Pulmonary artery endothelial cell (primary cell): ENCODE results near the gene ATXN10. TPM values are rescaled to one million over a fixed set of nuclear protein-coding genes. Genes with fewer than 3 reads are reported as not detected.
"Not testable (repeated sequence)": the region's sequence is repeated elsewhere in the genome, so short reads cannot be mapped to it uniquely, and the experiment has no call there.

ENCODE experiments used
- DNase-seq: peaks from one replicate; pipeline ENCODE4 v3.0.0-alpha.2; 2011; ENCODE audit warnings: low read depth, low spot score
- total RNA-seq: library from RNA; depleted of rRNA; stranded (reverse); fragments of >200 nt; gene quantifications from 2 replicates; pipeline ENCODE4 v1.2.3, GENCODE V29; 2014

ATXN10 gene
- total RNA-seq, 1 donor from 2014 or later = 76.2 TPM

DNA sequence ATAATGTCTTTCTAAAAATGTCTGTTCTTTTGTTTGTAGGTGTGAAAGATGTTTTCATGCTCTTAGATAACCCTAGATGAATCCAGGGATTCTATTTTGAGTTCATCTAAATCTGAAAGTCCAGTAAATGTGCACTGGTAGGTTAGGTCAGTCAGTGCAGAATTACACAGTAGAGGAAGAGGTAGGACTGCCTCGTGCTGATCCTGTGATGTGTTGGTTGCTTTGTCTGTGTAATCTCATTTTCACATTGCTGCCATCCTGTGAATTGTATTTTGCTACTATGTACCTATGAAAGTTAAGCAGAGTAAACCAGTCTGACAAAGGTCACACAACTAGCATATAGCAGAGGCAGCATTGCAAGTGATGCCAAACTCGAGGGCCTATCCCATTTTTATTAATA, 36.5 kb downstream of the ATXN10 start:
- no peak for DNase-seq

DNA sequence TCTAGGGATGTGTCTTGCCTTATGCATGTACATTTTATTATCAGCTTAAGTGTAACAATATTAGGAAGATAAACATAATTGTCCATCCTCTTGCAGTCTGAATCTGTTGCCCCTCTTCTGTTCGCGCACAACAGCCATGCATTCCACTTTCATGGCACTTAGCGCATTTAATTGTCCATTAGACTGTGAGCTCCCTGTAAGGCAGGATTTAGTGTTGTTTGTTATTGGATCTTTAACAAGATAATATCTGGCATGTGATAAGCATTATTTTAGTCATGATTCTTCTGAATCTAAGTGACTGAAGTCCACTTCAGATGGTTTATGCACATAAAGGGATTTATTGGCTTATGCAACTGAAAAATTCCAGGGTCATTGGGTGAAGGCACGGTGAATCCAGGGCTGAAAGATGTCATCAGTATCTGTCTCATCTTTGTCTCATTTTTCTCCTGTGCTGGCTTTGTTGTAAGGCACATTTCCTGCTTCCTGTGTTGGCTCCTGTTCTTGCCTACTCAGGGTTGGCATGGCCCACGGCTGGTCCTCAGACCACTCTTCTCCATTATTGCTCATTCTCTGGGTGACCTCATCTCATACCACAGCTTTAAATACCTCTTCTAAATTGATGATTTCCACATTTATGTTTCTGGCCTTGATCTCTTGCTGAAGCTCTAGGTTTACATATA, 37.6 kb downstream of the ATXN10 start:
- DNase-seq = no peak

DNA sequence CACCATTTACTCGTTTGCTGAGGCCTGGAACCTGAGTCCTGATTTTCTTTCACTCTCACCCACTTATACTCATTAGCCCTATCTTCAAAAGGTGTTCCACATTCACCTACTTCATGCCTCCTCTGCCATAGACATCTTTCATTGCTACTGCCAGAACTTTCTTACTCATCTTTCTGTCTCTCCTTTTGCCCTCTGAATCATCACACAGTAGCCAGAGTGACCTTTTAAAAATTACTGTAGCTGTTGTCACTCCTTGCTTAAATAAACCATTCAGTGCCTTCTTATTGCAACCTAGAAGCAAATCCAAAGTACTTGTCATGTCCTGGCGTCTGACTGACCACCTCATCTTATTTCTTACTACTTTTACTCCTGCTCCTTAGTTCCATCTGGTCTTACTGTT, 38.2 kb downstream of the ATXN10 start:
- DNase-seq = no peak

DNA sequence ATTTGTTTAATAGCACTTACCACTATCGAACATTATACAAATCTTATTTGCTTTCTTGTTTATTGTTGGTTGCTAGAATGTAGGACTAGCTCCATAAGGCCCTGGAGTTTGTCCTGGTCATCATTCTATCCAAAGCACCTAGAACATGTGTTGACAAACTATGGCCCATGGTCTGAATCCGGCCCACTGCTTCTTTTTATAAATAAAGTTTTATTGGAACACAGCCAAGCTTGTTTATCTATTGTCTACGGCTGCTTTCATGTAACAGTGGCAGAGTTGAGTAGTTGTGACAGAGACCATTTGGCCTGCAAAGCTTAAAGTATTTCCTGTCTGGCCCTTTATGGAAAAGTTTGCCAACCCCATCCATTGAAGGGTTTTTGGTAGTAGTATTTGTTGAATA, 38.8 kb downstream of the ATXN10 start:
- no peak for DNase-seq

DNA sequence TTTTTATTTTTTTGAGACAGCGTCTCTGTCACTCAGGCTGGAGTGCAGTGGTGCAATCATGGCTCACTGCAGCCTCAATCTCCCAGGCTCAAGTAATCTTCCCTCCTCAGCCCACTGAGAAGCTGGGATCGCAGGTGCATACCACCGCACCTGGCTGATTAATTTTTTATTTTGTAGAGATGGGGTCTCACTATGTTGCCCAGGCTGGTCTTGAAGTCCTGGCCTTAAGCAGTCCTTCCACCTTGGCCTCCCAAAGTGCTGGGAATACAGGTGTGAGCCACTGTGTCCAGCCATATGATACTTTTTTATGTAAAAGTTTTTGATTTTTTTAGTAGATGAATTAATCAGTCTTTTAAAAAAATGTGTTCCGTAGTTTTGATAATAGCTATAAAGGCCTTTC, 42.8 kb downstream of the ATXN10 start:
- not testable (repeated sequence) for DNase-seq

DNA sequence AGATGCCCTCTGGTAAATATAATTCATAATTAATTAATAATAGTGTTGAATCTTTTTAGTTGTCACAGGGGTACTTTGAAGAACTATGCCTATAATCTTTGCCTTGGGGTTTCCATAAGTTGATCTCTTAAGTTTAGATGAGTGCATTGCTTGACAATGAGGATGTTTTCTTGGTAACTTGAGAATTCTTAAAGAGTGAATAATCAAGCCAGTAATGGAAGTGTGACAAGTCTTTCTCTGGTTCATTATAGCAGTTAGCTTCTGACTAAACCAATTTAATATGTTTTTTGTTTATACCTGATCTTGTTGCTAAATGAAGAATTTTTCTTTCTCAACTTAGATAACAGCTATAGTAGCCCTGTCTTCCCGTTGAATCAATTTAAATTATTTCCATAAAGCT, 46.2 kb downstream of the ATXN10 start:
- DNase-seq = no peak

DNA sequence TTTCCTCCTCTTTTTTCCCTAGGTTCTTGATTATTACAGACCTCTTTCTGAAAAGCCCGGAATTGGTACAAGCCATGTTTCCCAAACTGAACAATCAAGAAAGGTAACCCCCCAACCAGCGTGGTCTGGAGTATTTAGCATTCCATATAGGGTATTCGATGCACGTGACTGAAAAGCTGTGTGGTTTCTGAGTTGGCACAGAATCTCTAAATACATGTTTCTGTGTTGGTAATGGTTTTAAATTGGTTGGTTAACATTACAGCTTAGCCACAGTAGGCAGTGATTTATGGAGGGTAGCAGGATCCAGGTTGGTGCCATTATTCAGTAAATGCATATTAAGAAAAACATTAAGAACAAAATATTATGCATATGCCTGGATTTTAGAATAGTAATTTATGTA, 46.8 kb downstream of the ATXN10 start:
- DNase-seq = no peak

DNA sequence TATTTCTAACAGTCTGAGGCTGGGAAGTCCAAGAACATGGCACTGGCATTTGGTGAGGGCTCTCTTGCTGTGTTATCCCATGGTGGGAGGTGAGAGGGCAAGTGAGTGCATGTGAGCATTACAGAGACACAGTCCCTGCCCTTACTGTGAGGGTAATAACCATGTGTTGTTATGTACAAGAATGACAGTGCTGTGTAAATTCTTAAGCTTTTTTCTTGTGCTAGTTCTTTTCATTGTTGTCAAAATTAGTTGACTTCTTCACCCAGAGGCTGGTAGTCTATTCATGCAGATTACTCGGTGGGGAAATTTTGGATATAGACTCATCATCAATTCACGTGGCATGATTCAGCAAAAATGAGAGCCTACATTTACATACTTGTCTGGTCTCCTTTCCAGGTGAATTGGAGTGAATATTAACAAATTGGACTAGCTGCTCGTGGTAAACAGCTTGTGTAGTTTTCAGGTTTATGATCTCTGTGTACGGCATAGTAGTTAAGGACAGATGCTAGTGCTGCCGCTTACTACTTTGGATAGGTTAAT, 49.3 kb downstream of the ATXN10 start:
- no peak for DNase-seq

DNA sequence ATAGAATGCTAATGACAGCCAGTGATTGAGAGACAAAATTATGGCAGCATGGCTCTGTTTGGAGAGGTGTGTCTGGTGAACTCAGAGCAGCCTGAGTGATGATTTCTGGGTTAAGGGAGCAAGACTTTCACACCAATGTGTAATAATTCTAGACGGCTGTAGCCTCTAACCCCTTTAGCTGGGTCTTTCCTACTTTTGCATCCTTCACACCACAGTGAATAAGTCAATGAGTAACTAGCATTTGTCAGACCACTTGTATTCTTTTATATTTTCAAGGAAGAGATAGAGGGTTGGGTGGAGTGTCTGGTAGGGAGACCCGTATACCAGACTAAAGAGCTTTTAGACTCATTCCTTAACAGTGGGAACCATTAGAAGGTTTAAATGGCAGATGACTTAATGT, 50.4 kb downstream of the ATXN10 start:
- no peak for DNase-seq

DNA sequence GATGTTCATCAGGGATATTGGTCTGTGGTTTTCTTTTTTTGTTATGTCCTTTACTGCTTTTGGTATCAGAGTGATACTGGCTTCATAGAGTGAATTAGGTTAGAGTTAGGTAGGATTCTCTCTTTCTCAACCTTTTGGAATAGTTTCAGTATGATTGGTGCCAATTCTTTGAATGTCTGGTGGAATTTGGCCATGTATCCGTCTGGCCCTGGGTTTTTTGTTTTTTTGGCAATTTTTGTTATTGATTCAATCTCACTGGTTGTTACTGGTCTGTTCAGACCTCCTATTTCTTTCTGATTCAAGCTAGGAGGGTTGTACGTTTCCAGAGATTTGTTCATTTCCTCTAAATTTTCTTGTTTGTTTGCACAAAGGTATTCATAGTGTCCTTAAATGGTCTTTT, 54.4 kb downstream of the ATXN10 start:
- DNase-seq = no peak

DNA sequence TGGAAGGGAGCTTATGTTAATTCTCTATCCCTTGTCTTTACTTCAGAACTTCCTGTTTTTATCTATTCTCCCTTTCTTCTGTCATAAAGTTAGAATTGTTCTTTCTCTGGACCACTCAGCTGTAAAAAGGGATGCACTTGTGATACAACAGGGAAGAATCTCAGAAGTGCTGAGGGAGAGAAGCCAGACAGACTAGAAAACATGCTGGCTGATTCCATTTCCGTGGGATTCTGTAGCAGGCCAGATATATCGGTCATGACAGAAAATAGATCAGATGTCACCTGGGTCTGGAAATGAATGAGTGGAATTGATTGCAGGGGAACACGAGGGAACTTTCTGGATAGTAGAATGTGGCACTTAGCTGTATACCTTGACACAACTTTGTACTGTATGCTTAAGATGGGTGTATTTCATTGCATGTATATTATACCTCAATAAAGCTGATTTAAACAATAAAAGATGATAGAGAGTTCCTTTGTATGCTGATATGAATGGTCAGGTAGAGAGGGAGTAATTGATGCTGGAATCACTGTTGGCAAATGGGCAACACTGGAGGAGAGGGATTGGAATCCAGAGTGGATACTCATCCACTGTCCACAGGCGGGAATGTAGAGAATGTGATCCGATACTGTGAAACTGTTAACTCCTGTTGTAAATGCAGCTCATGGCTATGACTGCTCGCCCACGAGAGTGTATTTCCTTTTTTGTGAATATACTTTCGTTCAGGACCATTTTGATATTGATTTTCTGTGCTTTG, 59.6 kb downstream of the ATXN10 start:
- no peak for DNase-seq

DNA sequence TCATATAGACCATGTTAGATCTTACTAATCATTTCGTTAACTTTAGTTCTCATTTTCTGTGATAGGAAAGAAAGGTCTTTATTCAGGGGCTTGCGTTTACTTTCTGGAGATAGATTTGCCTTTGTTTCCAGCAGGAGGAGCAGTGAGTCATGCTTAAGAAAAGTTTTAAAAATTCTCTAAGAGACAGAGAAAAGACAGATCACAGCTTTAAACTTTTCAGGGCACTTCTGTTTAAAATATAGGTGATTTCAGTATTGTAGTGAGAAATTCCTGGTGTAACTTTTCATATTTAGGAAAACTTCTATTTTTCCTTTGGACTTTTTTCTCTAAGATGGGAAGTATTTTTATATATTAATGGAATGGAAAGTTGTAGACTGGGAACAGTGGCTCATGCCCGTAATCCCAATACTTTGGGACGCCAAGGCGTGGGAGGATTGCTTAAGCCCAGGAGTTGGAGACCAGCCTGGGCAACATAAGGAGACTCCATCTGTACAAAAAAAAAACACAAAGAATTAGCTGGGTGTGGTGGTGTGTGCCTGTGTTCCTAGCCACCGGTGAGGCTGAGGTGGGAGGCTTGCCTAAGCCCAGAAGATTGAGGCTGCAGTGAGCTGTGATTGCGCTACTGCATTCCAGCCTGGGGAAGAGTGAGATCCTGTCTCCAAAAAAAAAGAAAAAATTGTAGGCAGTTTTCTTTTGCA, 60.3 kb downstream of the ATXN10 start:
- no peak for DNase-seq

DNA sequence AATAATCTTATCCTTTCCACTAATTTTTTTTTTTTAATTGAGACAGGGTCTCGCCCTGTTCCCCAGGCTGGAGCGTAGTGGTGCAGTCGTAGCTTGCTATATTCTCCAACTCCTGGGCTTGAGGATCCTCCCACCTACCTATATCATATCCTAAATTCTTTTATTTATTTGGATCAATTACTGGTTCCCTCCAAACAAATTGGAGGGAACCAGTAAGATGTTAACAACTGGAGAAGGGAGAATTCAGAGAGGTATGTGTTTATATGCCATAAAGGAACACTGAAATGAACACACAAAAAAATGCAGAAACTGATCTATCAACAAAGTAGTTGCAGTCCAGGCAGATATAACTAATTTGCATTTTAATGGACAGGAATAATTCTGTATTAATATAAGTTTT, 63.6 kb downstream of the ATXN10 start:
- DNase-seq = no peak

DNA sequence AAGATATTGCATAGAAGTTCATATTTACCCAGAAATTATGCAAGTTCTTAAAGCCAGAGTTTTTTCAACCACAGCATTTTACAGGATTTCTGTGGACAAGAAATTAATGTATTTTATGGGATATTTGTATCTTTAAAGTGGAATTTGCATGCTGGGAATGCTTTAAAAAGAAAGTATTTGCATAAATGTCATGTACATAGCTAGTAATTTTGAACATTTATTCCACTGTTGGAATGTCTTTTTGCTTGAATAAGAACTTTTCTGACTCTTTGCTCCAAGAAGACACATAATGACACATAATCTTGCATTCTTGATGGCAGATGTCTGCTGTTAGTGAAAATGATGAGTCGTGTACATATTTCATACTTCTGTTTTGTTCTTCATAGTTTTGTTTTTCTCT, 66.6 kb downstream of the ATXN10 start:
- DNase-seq = no peak

DNA sequence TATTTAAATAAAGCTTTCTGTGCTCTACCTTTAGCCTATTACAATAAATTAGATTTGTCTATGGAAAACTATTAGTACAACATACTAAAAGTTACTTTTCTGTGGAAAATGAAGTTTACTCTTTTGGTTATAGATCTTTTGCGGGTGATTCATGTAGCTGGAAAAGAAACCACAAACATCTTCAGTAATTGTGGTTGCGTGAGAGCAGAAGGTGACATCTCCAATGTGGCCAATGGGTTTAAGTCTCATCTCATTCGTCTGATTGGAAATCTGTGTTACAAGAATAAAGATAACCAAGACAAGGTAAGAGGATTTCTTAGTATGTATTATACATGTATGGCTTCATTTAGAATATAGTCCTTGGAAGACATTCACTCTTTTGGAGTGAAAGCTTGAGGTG, 68.6 kb downstream of the ATXN10 start:
- DNase-seq = no peak

DNA sequence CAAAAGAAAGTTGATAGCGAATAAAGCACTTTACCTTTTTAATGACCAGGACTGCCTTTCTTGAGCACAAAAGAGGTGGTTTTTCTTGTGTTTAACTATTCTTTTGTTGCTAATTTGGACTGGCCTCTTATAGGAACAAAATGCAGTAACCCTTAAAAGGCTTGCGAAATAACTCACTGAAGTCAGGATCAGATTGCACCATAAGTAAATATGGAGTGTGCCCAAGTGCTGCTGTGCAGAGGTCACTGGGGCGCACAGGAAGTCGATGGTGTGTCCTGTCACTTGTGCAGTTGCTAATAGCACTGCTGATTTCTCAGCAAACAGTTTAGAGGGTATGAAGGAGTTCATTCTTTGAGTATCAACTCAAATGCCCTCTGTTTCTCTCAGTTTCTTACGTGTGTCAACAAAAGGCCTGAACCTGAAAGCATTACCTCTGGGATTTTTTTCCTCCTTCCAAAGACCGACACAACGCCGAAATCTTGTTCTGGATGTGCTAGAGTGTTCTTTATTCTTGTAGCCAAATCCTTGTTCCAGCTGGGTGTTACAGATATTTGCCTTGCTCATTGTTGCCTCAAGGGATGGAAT, 71.3 kb downstream of the ATXN10 start:
- no peak for DNase-seq

DNA sequence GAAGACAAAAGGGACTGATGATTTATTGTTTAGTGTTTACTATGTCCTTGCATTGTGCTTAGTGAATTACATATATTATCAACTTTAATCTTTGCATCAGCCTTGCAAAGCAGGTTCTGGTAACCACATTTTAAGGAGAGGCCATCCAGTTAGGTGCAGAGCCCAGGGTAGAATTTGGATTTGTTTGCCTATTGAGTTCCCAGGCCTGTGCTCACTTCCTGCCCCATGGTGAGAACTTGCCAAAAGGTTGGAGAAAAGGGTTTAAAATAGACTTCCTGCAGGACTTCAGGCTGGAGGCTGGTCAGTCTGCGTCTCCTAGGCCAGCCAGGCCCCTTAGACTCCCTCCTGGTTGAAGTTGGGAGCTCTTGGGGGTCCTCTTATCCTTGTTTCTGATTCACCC, 72.1 kb downstream of the ATXN10 start:
- no peak for DNase-seq

DNA sequence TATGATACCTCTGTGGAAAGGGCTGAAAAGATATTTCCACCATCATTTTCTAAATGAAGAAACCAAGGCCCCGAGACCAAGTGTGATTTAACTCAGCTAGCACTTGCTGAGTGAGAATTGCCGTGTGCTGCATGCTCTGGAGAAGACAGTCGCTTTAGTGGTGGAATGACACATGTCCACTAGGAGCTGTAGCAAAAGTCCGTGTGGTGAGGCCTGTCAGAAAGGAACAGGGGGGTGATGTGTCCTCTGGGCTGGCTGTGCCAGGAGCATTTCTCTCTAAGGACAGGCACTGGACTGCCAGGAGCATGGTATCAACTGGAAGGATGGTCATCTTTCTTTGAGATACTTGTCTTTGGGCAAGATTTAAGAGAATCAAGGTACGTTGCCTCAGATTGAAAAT, 72.8 kb downstream of the ATXN10 start:
- DNase-seq = no peak

DNA sequence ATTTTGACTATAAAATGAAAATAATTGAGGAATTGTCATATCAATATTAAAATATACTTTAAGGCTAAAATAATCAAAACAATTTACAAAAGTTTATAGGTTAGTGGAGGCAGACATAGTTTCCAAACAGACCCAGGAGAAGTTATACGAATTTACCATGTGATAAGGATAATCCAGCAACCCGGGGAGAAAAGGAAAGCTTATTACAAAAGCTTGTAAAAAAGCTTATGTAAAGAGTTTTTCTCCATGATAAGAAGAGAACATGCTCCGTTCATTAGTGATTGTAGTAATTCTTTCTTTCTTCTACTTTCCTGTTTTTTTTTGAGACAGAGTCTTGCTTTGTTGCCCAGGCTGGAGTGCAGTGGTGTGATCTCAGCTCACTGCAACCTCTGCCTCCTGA, 79.0 kb downstream of the ATXN10 start:
- DNase-seq = no peak

DNA sequence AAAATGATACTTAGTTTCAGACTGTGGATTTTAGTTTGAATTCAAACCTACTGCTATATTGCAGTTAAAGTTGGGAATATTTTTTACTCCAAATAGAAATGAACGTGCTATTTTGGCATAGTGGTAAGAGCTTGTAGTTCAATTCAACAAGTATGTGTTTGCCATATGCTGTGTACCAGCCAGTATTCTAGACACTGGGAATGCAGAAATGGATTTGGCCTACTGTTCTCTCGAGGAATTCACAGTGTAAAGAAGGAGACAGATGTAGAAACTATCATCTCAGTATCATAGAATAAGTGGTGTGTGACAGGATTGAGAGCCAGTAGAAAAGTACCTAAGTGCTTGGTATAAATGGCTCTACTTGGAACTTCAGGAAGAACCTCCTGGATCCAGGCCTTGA, 80.4 kb downstream of the ATXN10 start:
- DNase-seq = no peak

DNA sequence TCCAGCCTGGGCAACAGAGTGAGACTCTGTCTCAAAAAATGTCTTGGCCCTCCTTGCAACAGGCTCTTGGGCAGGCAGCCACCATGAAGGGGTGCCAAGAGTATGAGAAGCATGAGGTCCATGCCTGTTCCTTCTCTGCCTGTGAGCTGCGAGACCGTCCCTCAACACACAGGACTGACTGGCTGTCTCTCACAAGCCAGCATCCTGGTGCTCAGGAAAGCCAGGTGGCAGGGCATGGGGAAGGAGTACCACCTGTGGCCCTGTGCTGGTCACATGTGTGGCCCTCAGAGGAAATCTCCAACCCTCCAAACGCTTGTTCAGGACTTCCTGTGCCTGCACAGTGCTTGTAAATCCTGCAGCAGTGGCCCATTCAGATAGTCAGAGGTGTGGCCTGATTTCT, 83.2 kb downstream of the ATXN10 start:
- no peak for DNase-seq

DNA sequence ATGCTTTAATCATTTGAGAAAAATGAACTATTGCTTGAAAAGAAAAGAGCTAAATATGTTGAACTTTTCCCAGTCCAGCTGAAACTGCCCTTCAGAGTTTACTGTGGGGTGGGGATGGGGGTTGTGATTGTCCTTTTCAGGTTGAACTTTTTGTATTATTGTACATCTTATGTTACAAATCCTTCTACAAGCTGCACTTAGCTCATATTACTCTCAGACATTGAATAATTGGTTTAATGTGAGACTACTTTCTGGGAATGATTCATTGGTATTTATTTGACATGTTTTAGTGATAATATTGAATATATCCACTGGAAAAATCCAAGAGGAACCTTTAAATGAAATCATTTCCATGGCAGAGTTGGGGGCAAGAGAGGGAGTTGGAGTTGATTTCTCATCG, 84.9 kb downstream of the ATXN10 start:
- DNase-seq = no peak
